NCI-H748 (cell line): ENCODE results near the gene TRIM33.
"Not testable (repeated sequence)": the region's sequence is repeated elsewhere in the genome, so short reads cannot be mapped to it uniquely, and the experiment has no call there.

ENCODE experiments used
- DNase-seq: peaks from one replicate; lab custom pipeline; 2025; ENCODE audit not compliant: unreplicated experiment; lab: John Stamatoyannopoulos, UW

The TRIM33 gene

DNA sequence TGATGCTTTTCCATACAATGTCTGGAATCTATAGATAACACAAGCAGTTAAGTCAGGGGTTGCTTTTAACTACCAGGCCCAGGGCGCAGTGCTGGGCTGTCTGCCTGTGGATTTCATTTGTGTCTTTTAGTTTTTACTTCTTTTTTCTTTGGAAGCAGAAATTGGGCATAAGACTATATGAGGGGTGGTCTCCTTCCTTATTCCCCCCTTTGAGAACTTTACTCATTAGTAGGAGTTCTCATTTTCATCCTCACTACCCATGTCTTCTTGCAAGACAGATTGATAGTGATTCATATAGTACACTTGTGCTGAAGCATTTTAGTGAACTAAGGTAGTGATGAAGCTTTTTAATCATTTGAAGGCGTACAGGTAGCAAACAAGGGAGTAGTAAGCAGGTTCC, 147.8 kb downstream of the TRIM33 start:
- DNase-seq = not testable (repeated sequence)

DNA sequence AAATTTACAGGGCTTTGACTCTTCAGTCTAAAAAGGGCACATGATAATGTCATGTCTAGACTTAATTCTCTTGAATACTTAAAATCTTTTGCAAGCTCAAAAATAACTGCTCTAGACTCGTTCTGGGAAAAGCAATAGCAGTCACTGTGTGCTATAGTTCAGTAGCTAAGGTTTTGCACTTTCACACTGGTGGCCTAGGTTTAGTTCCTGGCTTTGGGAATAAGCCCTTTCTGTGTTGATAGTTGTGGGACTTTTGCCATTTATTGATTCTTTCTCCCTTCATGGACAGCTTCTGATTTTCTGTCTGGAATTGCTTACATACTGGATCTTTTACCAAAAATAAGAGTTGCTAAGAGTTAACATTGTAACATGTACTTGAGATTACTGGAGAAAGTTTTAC, 151.2 kb downstream of the TRIM33 start:
- DNase-seq = no peak

- no peak for DNase-seq
These were observed 155.8 kb downstream of the TRIM33 start for GRCh38 chr1:114355240-114355639.

DNA sequence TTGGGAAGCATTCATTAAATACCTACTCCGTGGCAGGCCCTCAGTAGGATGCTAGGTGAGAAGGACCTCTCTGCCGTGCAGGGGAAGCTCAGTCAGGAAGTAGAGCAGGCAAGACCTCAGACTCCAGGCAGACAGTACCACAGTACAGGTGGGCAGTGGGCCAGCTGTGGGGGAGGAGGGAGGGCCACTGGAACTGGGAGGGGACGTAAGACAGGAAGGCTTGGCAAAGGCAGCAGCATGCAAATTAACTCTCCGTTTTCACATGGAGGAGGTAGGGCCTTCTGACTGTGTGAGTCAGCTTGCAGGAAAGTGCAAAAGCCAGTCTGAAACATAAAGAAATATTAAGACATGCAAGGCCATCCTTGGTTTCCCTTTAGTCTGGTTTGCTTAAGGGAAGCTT, 157.7 kb downstream of the TRIM33 start:
- DNase-seq = peak; percentile 29

DNA sequence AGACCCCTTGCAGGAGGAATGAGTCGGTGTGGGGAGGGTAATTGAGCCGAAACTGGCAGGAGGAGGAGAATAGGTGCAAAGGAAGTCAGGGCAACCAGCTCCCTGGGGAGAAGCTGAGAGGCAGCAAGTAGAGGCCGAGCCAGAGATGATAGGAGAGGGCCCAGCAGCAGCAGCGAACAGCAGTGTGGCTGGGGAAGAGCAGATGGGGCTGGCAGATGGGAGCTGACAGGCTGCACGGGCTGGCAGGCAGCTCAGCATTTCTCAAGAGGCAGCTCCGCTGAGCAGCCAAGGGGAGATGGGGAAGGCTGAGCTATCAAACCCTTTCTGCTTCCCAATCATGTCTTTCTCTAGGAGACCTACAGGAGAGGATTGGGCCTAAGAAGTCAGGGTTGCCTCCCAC, 158.2 kb downstream of the TRIM33 start:
- no peak for DNase-seq

DNA sequence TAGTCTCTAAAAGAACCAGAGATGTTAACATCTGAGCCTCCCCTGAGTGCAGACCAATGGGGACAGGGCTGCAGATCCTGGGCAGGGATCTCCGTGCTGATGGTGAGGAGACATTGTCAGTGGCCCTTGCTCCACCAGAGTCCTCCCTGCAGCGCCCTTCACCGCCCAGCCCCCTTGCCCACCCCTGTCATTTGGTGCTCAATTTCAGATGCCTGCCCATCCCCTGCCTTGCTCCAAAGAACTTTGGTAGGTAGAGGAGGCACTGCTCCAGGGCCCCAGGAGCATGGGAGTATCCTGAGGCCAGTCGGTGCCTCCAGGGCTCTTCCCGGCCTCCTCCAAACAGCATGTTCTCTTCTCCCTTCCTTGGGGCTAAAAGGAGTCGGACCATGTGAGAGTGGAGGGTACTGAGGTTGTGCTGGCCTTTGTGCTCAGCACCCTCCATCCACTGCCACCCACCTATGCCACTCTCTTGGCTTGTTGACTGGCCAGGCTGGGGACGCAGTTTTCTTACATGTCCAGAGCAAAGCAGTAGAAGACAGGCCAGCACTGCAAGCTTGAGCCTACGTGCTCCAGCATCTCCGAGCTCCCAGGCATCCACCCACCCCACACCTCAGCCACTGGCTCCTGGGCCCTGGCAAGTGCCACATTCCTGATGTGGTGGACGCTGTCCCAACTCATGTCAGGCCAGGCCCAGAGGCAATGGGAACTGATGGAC, 160.1 kb downstream of the TRIM33 start:
- no peak for DNase-seq

GRCh38 chr1:114349891-114350605, 161.0 kb downstream of the TRIM33 start:
- DNase-seq = no peak

DNA sequence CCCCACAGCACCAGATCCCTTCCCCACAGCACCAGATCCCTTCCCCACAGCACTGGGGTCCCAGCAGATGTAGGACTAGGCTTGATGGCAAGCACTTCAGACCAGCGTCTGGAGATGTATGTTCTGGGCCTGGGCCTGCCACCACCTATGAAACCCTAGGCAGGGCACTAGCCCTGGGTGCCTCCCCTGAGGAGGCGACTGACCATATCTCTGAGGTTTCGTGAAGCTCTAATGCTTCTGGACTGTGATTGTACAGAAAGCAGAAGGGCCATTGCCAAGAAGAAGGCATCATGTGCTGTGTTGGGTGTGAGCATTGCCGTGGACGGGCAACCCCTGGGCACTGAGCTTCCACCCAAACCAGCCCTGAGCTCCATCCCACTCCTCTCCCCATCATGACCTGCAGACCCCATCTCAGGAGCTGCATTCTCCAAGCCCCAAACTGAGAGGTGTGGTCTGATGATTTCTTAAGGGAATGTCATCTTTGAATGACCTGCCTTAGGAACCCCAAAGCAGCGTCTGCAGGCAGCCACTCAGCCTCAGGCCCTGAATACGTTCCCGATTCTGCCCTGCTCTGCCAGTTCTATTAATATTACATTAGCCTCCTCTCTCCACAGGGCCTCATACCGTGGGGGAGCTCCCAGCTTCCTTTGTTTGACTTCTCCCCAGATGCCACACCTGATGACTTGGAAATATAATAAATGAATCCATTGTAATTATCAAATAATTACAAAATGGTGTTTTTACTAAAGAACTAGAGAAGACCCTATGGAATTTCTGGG, 163.4 kb downstream of the TRIM33 start:
- no peak for DNase-seq

DNA sequence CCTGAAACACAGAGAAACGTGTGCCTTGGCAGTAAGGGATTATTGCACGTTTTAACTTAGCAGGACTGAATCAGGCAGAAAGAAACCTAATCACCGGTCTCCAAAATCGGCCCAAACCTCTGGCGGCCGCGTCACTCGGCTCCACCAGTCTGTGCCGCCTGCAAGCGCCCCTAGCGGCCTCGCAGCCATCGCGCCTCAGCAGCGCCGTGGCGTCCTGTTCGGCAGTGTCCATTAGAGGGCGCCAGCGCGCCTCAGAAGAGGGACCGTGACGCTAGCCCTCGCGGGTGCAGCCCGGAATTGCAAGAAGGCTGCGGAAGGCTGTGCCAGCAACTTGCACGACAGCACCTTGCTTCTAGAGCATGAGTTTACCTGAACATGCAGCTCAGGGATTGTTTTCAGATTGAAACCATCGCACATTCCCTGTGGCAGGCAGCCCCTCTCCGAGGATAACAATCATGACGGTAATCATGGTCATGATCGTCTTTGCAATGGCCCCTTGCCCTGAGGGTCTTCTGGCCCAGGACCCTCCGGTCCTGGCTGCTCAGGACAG, 164.4 kb downstream of the TRIM33 start:
- DNase-seq = peak; percentile 90

- DNase-seq = no peak
These were observed 165.0 kb downstream of the TRIM33 start for GRCh38 chr1:114345930-114346479.

DNA sequence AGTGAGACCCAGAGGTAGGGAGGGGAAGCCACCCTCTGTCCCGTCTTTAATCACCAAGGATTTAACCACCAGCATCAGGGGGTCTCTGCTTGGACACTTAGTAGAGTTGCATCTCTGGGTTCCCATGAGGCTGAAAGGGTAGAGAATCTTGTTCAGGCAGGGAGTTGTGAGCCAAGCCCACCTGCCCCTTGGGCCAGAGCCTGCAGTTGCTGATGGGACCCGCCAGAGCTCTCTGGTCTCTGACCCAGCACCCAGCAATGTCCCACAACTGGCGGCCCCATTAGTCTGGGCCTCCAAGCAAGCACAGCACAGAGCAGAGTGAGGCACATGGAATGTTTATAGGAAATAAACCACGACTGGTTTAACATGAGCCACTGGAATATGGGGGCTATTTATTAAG, 166.3 kb downstream of the TRIM33 start:
- DNase-seq = no peak
